Endothelial cell of umbilical vein (primary cell): ENCODE results near the gene THEMIS2. TPM values are rescaled to one million over a fixed set of nuclear protein-coding genes. Genes with fewer than 3 reads are reported as not detected.

Source experiments
- BruUV-seq: library from RNA; stranded (reverse); fragments of 400-500 nt; replicated peaks from 2 replicates; lab custom pipeline; 2021; lab: Mats Ljungman, UMichigan
- CTCF ChIA-PET: fragments of 300-600, 350-600 bp; sonication (Branson Sonifier 250); formaldehyde crosslinking; loops from one replicate; lab custom pipeline; 2021; ENCODE audit warnings: antibody characterized with exemption, inconsistent platforms; lab: Charles Lee
- POLR2A ChIA-PET: fragments of 300-600, 350-600 bp; sonication (Branson Sonifier 250); formaldehyde crosslinking; loops from one replicate; lab custom pipeline; 2021; ENCODE audit warnings: antibody characterized with exemption, inconsistent platforms; lab: Charles Lee
- DNase-seq: peaks from one replicate; pipeline ENCODE4 v3.0.0-alpha.2; 2011; ENCODE audit warnings: low read depth, low spot score
- FAIRE-seq: peaks from 2 replicates; lab custom pipeline; 2011; peaks lifted over from hg19 to GRCh38; lab: Jason Lieb, UNC
- H2AFZ ChIP-seq: 2 replicates; pipeline ENCODE4 v1.6.0; 2012; ENCODE audit warnings: low read depth, low read length, control low read depth, inconsistent platforms
- H3K27ac ChIP-seq: 2 replicates; pipeline ENCODE4 v1.5.1; 2011; ENCODE audit warnings: low read depth, mild to moderate bottlenecking, control low read depth, low read length, moderate library complexity; ENCODE audit not compliant: insufficient read depth
- H3K27me3 ChIP-seq, 2 experiments: 2 replicates each; pipeline versions ENCODE4 v1.6.0 to v1.6.1; 2011; ENCODE audit warnings: low read length in 2 of 2, mixed read lengths in 1 of 2; ENCODE audit not compliant: control insufficient read depth in 2 of 2, insufficient read depth in 2 of 2
- H3K36me3 ChIP-seq, 2 experiments: 2 replicates in 1 of 2; 3 replicates in 1 of 2; pipeline ENCODE4 v1.5.1; 2011; ENCODE audit warnings: low read length in 2 of 2, mild to moderate bottlenecking in 1 of 2, moderate library complexity in 1 of 2; ENCODE audit not compliant: control insufficient read depth in 2 of 2, insufficient read depth in 2 of 2; ENCODE audit errors: extremely low read depth in 1 of 2
- H3K4me1 ChIP-seq: 3 replicates; pipeline ENCODE4 v1.5.1; 2011; ENCODE audit warnings: mild to moderate bottlenecking, low read length; ENCODE audit not compliant: control insufficient read depth, insufficient read depth; ENCODE audit errors: extremely low read depth
- H3K4me2 ChIP-seq: 2 replicates; pipeline ENCODE4 v1.6.1; 2011; ENCODE audit warnings: low read length, control low read depth, mixed read lengths; ENCODE audit not compliant: insufficient read depth
- H3K4me3 ChIP-seq, 3 experiments: fragments of 200-600 bp in 1 of 3; sonication (generic), shearing (Covaris generic) in 1 of 3; replicated peaks in 1 of 3; 2 replicates each; pipeline ENCODE4 v1.5.1; 2011 to 2016; ENCODE audit warnings: control low read depth in 3 of 3, low read length in 3 of 3, mild to moderate bottlenecking in 2 of 3, inconsistent platforms in 1 of 3, low read depth in 1 of 3, moderate library complexity in 1 of 3; ENCODE audit not compliant: insufficient read depth in 1 of 3
- H3K79me2 ChIP-seq: 2 replicates; pipeline ENCODE4 v1.6.0; 2012; ENCODE audit warnings: low read length, inconsistent platforms; ENCODE audit not compliant: control insufficient read depth, insufficient read depth
- H3K9ac ChIP-seq: replicated peaks from 2 replicates; pipeline ENCODE3; 2011; ENCODE audit warnings: low read length, control low read depth; ENCODE audit not compliant: insufficient read depth; ENCODE audit errors: extremely low read depth
- H3K9me1 ChIP-seq: replicated peaks from 3 replicates; pipeline ENCODE4 v1.6.0; 2011; ENCODE audit warnings: mild to moderate bottlenecking, low read length; ENCODE audit not compliant: control insufficient read depth, insufficient read depth; ENCODE audit errors: extremely low read depth
- H3K9me3 ChIP-seq: replicated peaks from 2 replicates; pipeline ENCODE4 v1.5.1; 2012; ENCODE audit warnings: low read length, inconsistent platforms; ENCODE audit not compliant: control insufficient read depth, insufficient read depth
- H4K20me1 ChIP-seq: replicated peaks from 2 replicates; pipeline ENCODE3; 2011; ENCODE audit warnings: mild to moderate bottlenecking, low read length; ENCODE audit not compliant: control insufficient read depth, insufficient read depth; ENCODE audit errors: extremely low read depth
- EZH2 ChIP-seq: IDR thresholded peaks from 2 replicates; pipeline ENCODE4 v1.6.1; 2012; ENCODE audit warnings: borderline replicate concordance, low read depth, mild to moderate bottlenecking, moderate library complexity, low read length, inconsistent platforms; ENCODE audit not compliant: severe bottlenecking
- FOS ChIP-seq: IDR thresholded peaks from 2 replicates; pipeline ENCODE4 v1.6.1; 2011; ENCODE audit warnings: mild to moderate bottlenecking, low read length, moderate library complexity, borderline replicate concordance; ENCODE audit not compliant: insufficient read depth
- GATA2 ChIP-seq: IDR thresholded peaks from 2 replicates; pipeline ENCODE4 v1.7.0; 2011; ENCODE audit warnings: low read depth, mild to moderate bottlenecking, moderate library complexity, mixed read lengths, low read length; ENCODE audit not compliant: insufficient read length, insufficient read depth
- JUN ChIP-seq: IDR thresholded peaks from 2 replicates; pipeline ENCODE4 v1.6.1; 2011; ENCODE audit warnings: borderline replicate concordance, low read depth; ENCODE audit not compliant: insufficient read length, insufficient read depth
- MAX ChIP-seq: IDR thresholded peaks from 2 replicates; pipeline ENCODE4 v1.6.1; 2011; ENCODE audit not compliant: insufficient read depth, insufficient read length
- MYC ChIP-seq: IDR thresholded peaks from one replicate; pipeline ENCODE4 v1.6.1; 2011; ENCODE audit warnings: mild to moderate bottlenecking, low read depth, low read length
- POLR2A ChIP-seq: IDR thresholded peaks from 2 replicates; pipeline ENCODE4 v1.6.1; 2012; ENCODE audit warnings: low read depth, mild to moderate bottlenecking, control low read depth, low read length
- POLR2AphosphoS5 ChIP-seq: IDR thresholded peaks from 2 replicates; pipeline ENCODE4 v1.6.1; 2012; ENCODE audit warnings: low read depth, mild to moderate bottlenecking, control low read depth, low read length, moderate library complexity; ENCODE audit not compliant: insufficient read depth
- dilution Hi-C: fragments of 300-500 bp; cut with MboI; formaldehyde crosslinking; loops from one replicate; pipeline ENCODE4 v1.15.0; 2019; ENCODE audit warnings: low sequenced_read_pairs; ENCODE audit not compliant: extremely low pct_ligation_motif_present
- intact Hi-C: fragments of 100-400 bp; cut with micrococcal nuclease; formaldehyde crosslinking; loops from one replicate; pipeline ENCODE4 v1.10.0; 2022
- polyA plus RNA-seq, 4 experiments: library from polyadenylated mRNA; depleted of rRNA in 3 of 4; stranded (reverse) in 3 of 4; unstranded in 1 of 4; fragments of >200 nt; gene quantifications; 2 replicates each; pipeline versions ENCODE4 v1.2.1 to v1.2.3, GENCODE V29; 2011 to 2012; ENCODE audit warnings: missing spikeins in 1 of 4
- total RNA-seq: library from RNA; stranded (reverse); gene quantifications from 2 replicates; pipeline ENCODE4 v1.2.3, GENCODE V29; 2021
- TF ChIP-seq, protein P1 (sequence below), 2 donors: IDR thresholded peaks; 1 replicate in 1 of 2; 2 replicates in 1 of 2; pipeline ENCODE4 v1.5.1; 2011; ENCODE audit warnings: low read length in 2 of 2, mild to moderate bottlenecking in 2 of 2, moderate library complexity in 2 of 2, control low read depth in 1 of 2, inconsistent platforms in 1 of 2, low read depth in 1 of 2; ENCODE audit not compliant: insufficient read depth in 1 of 2; ENCODE audit errors: extremely low read depth in 1 of 2

The THEMIS2 gene
- total and polyA plus RNA-seq, 2 donors (not counting 3 experiments of a cell fraction or from before 2014, with no cell fraction given), result 11.1 to 15.7 TPM

DNA sequence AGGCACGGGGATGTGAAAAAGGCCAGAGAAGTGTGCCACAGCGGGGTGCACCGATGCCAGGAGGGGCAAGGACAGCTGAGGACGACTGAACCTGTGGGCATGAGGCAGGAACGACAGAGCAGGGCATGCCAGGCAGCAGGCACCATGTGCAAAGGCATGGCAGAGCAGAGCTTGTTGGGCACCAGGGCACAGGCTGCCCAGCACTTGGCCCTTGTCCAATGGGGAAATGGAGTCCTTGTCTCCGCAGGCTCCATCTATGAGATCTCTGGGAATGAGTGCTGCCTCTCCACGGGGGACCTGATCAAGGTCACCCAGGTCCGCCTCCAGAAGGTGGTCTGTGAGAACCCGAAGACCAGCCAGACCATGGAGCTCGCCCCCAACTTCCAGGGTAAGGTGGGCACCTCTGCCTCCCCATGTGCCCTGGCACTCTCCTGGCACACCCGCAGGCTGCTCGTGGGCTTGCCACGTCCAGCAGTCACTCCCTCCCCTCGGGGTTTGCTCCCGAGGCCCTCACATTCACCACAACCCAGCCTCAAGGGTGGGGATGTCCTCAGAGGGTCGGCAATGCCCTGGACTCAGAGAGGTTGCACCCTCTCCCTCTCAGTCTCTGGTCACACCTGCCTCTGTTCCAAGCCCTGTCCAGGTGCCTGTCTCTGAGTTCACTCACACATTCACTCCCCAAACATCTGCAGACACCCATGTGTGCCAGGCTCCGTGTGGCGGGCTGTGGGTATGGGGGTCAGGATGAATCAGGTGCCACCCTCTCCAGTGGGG, 4.2 kb downstream of the THEMIS2 start:
- CTCF ChIA-PET, result interaction anchor here (1.4 to 1.5 kb wide), 2 partner anchors 19 to 333 kb away, joined by 4 to 7 read pairs; no protein-coding TSS in a partner anchor
- POLR2A ChIA-PET, result no interaction called here
- DNase-seq, result no peak
- no peaks in the 10 kb centered on the region for H3K27me3 ChIP-seq
- TF ChIP-seq MAX (no peak), POLR2AphosphoS5 (no peak), GATA2 (no peak), JUN (no peak), MYC (no peak), EZH2 (no peak), FOS (no peak), POLR2A (no peak)
- TF ChIP-seq, protein P1, sequence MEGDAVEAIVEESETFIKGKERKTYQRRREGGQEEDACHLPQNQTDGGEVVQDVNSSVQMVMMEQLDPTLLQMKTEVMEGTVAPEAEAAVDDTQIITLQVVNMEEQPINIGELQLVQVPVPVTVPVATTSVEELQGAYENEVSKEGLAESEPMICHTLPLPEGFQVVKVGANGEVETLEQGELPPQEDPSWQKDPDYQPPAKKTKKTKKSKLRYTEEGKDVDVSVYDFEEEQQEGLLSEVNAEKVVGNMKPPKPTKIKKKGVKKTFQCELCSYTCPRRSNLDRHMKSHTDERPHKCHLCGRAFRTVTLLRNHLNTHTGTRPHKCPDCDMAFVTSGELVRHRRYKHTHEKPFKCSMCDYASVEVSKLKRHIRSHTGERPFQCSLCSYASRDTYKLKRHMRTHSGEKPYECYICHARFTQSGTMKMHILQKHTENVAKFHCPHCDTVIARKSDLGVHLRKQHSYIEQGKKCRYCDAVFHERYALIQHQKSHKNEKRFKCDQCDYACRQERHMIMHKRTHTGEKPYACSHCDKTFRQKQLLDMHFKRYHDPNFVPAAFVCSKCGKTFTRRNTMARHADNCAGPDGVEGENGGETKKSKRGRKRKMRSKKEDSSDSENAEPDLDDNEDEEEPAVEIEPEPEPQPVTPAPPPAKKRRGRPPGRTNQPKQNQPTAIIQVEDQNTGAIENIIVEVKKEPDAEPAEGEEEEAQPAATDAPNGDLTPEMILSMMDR (IDR thresholded peaks at IDR 0.05; ENCODE audit: extremely low read depth in 1 of 2, insufficient read depth in 1 of 2, low read depth in 1 of 2, low read length in 2 of 2), result no peak
- no TSS peak for BruUV-seq
- no peaks in the 10 kb centered on the region for H4K20me1 ChIP-seq
- H3K9me3 ChIP-seq, result no peaks in the 10 kb centered on the region
- no peak for FAIRE-seq
- no peak overlapping the region for H3K9ac ChIP-seq
- no peaks in the 10 kb centered on the region for H3K9me1 ChIP-seq
- no peak overlapping the region for H3K27ac ChIP-seq
- H3K36me3 ChIP-seq, result peaks cover 0 to 2% of the 10 kb centered on the region in 2 experiments
- intact Hi-C loops (no loop called here), dilution Hi-C loops (no loop called here)
- no peak overlapping the region for H3K4me3 ChIP-seq
- H3K79me2 ChIP-seq, result no peaks in the 10 kb centered on the region
- H3K4me1 ChIP-seq, result peaks cover 9% of the 10 kb centered on the region
- H3K4me2 ChIP-seq, result no peak overlapping the region
- H2AFZ ChIP-seq, result no peak overlapping the region
